GM23338 (cell line): ENCODE data around the gene COX15. TPM values are rescaled to one million over a fixed set of nuclear protein-coding genes. Genes with fewer than 3 reads are reported as not detected.

ENCODE experiments used
- ATAC-seq: fragments of 200-7000 bp; cut with Tn5 transposase; 3 replicates; pipeline ENCODE4 v1.9.1; 2020
- DNase-seq: peaks from one replicate; pipeline ENCODE4 v3.0.0-alpha.2; 2015; ENCODE audit warnings: low spot score
- H2AFZ ChIP-seq: fragments of 200-600 bp; sonication (generic); 2 replicates; pipeline ENCODE4 v1.8.0; 2016; ENCODE audit warnings: antibody characterized with exemption, mild to moderate bottlenecking, moderate library complexity
- H3F3A ChIP-seq: fragments of 200-600 bp; sonication (generic); replicated peaks from 2 replicates; pipeline ENCODE4 v1.8.0; 2017; ENCODE audit warnings: antibody characterized with exemption, mixed run types, low read depth
- H3K27ac ChIP-seq: fragments of 200-600 bp; sonication (generic); 2 replicates; pipeline ENCODE4 v1.6.1; 2016; ENCODE audit warnings: low read depth
- H3K27me3 ChIP-seq: fragments of 200-600 bp; sonication (generic); 2 replicates; pipeline ENCODE4 v1.8.0; 2016; ENCODE audit warnings: mild to moderate bottlenecking, mixed run types, moderate library complexity; ENCODE audit not compliant: insufficient read depth
- H3K36me3 ChIP-seq: fragments of 200-600 bp; sonication (generic); 2 replicates; pipeline ENCODE4 v1.8.0; 2016; ENCODE audit warnings: mild to moderate bottlenecking; ENCODE audit not compliant: insufficient read depth
- H3K4me1 ChIP-seq: fragments of 200-600 bp; sonication (generic); 2 replicates; pipeline ENCODE4 v1.8.0; 2016; ENCODE audit warnings: mild to moderate bottlenecking, moderate library complexity; ENCODE audit not compliant: insufficient read depth
- H3K4me2 ChIP-seq: fragments of 200-600 bp; sonication (generic); 2 replicates; pipeline ENCODE4 v1.7.1; 2017; ENCODE audit warnings: mixed run types
- H3K4me3 ChIP-seq: fragments of 200-600 bp; sonication (generic); 2 replicates; pipeline ENCODE4 v1.6.1; 2016; ENCODE audit warnings: mixed run types
- H3K79me2 ChIP-seq: fragments of 200-600 bp; sonication (generic); replicated peaks from 2 replicates; pipeline ENCODE4 v1.8.0; 2017; ENCODE audit warnings: mild to moderate bottlenecking; ENCODE audit not compliant: insufficient read depth
- H3K9me2 ChIP-seq: fragments of 200-600 bp; sonication (generic); 2 replicates; pipeline ENCODE4 v1.8.0; 2017; ENCODE audit not compliant: insufficient read depth
- H4K20me1 ChIP-seq: fragments of 200-600 bp; sonication (generic); replicated peaks from 2 replicates; pipeline ENCODE4 v1.8.0; 2017; ENCODE audit warnings: mild to moderate bottlenecking; ENCODE audit not compliant: insufficient read depth
- H3K27ac Mint-ChIP-seq: 2 replicates; pipeline ENCODE4 v1.8.0; 2020; ENCODE audit warnings: inconsistent platforms, mild to moderate bottlenecking, moderate library complexity, mixed read lengths
- H3K27me3 Mint-ChIP-seq: 3 replicates; pipeline ENCODE4 v1.8.0; 2022; ENCODE audit warnings: low read depth, mild to moderate bottlenecking, moderate library complexity, mixed read lengths, inconsistent platforms; ENCODE audit not compliant: insufficient read depth, poor library complexity
- H3K36me3 Mint-ChIP-seq: 3 replicates; pipeline ENCODE4 v1.8.0; 2021; ENCODE audit warnings: low read depth, mild to moderate bottlenecking, inconsistent platforms, moderate library complexity, mixed read lengths
- H3K4me1 Mint-ChIP-seq: 3 replicates; pipeline ENCODE4 v1.8.0; 2020; ENCODE audit warnings: mild to moderate bottlenecking, inconsistent platforms, mixed read lengths
- H3K4me3 Mint-ChIP-seq: 3 replicates; pipeline ENCODE4 v1.8.0; 2021; ENCODE audit warnings: moderate library complexity, mild to moderate bottlenecking, inconsistent platforms, mixed read lengths
- H3K9me3 Mint-ChIP-seq: 3 replicates; pipeline ENCODE4 v1.8.0; 2020; ENCODE audit warnings: moderate library complexity, mild to moderate bottlenecking, inconsistent platforms, mixed read lengths
- CREB1 ChIP-seq: fragments of 250-450 bp; sonication (Bioruptor Pico); IDR thresholded peaks from 2 replicates; pipeline ENCODE4 v1.5.0; 2020; ENCODE audit warnings: low read depth, mild to moderate bottlenecking, moderate library complexity
- EZH2phosphoT487 ChIP-seq: fragments of 200-600 bp; sonication (generic); IDR thresholded peaks from one replicate; pipeline ENCODE4 v1.8.1; 2018; ENCODE audit warnings: antibody characterized with exemption; ENCODE audit not compliant: unreplicated experiment
- JUNB ChIP-seq: IDR thresholded peaks from one replicate; pipeline ENCODE4 v1.6.1; 2016; ENCODE audit warnings: antibody characterized with exemption; ENCODE audit not compliant: unreplicated experiment
- POLR2AphosphoS5 ChIP-seq: IDR thresholded peaks from 2 replicates; pipeline ENCODE4 v1.6.1; 2016; ENCODE audit warnings: antibody characterized with exemption, low read depth
- ZNF462 ChIP-seq: fragments of 250-450 bp; sonication (Bioruptor Pico); IDR thresholded peaks from 2 replicates; pipeline ENCODE4 v1.5.0; 2020; ENCODE audit warnings: mild to moderate bottlenecking, moderate library complexity
- polyA plus RNA-seq: library from polyadenylated mRNA; unstranded; fragments of >200 nt; fragmentation: Nextera tagmentation; extraction: Ambion mirVana; gene quantifications from 2 replicates; pipeline ENCODE4 v1.2.1, GENCODE V29; 2016
- total RNA-seq: library from RNA; depleted of rRNA; stranded (reverse); fragments of >200 nt; shearing (Covaris generic); gene quantifications from 2 replicates; pipeline ENCODE4 v1.2.3, GENCODE V29; 2014
- TF ChIP-seq, protein P1 (sequence below): IDR thresholded peaks from 2 replicates; pipeline ENCODE4 v1.6.1; 2016; ENCODE audit warnings: antibody characterized with exemption
- TF ChIP-seq, protein P2 (sequence below), 2 experiments: fragments of 200-600 bp in 1 of 2; sonication (generic) in 1 of 2; conservative IDR thresholded peaks; 2 replicates each; pipeline versions ENCODE4 v1.5.1 to v1.6.1; 2016 to 2017; ENCODE audit warnings: antibody characterized with exemption in 2 of 2, low read depth in 2 of 2, mild to moderate bottlenecking in 2 of 2, moderate library complexity in 1 of 2

The COX15 gene
- total and polyA plus RNA-seq, 2 experiments from 2014 or later = 22.3 to 38.1 TPM

- TF ChIP-seq EZH2phosphoT487 (no peak), CREB1 (CRISPR knock-in tag) (no peak), JUNB (no peak), POLR2AphosphoS5 (no peak)
- TF ChIP-seq, protein P1, sequence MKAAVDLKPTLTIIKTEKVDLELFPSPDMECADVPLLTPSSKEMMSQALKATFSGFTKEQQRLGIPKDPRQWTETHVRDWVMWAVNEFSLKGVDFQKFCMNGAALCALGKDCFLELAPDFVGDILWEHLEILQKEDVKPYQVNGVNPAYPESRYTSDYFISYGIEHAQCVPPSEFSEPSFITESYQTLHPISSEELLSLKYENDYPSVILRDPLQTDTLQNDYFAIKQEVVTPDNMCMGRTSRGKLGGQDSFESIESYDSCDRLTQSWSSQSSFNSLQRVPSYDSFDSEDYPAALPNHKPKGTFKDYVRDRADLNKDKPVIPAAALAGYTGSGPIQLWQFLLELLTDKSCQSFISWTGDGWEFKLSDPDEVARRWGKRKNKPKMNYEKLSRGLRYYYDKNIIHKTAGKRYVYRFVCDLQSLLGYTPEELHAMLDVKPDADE = no peak
- TF ChIP-seq, protein P2, sequence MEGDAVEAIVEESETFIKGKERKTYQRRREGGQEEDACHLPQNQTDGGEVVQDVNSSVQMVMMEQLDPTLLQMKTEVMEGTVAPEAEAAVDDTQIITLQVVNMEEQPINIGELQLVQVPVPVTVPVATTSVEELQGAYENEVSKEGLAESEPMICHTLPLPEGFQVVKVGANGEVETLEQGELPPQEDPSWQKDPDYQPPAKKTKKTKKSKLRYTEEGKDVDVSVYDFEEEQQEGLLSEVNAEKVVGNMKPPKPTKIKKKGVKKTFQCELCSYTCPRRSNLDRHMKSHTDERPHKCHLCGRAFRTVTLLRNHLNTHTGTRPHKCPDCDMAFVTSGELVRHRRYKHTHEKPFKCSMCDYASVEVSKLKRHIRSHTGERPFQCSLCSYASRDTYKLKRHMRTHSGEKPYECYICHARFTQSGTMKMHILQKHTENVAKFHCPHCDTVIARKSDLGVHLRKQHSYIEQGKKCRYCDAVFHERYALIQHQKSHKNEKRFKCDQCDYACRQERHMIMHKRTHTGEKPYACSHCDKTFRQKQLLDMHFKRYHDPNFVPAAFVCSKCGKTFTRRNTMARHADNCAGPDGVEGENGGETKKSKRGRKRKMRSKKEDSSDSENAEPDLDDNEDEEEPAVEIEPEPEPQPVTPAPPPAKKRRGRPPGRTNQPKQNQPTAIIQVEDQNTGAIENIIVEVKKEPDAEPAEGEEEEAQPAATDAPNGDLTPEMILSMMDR (conservative IDR thresholded peaks at IDR 0.05; ENCODE audit: low read depth in 2 of 2) = no peak
Measured at GRCh38 chr10:99761365-99761764, 29.4 kb upstream of the COX15 start (continued).

DNA sequence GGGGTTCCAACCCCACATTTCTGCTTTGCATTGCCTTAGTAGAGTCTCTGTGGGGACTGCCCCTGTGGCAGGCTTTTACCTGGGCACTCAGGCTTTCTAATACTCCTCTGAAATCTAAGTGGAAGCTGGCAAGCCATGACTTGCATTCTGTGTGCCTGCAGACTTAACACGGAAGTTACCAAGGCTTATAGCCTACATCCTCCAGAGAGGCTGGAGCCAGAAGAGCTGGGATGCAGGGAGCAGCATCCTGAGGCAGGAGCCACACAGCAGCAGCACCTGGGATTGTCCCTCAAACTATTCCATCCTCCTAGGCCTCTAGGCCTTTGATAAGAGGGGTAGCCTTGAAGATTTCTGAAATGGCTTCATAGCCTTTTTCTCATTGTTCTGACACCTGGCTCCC is 28.4 kb upstream of the COX15 start:
- Mint-ChIP-seq H3K27ac (no peak overlapping the region), H3K4me3 (no peak overlapping the region), H3K4me1 (no peaks in the 10 kb centered on the region), H3K9me3 (no peaks in the 10 kb centered on the region), H3K27me3 (no peaks in the 10 kb centered on the region), H3K36me3 (peaks cover 35% of the 10 kb centered on the region)
- TF ChIP-seq ZNF462 (CRISPR knock-in tag) = no peak
- TF ChIP-seq POLR2AphosphoS5 = no peak
- no peak for TF ChIP-seq JUNB
- DNase-seq = no peak
- Histone ChIP-seq H3K27ac (no peak overlapping the region), H3K27me3 (no peaks in the 10 kb centered on the region), H3F3A (no peaks in the 10 kb centered on the region), H3K4me1 (no peaks in the 10 kb centered on the region), H3K9me2 (peaks cover 4% of the 10 kb centered on the region; the same call in 1 of the 2 replicates), H3K4me2 (no peak overlapping the region), H3K79me2 (no peaks in the 10 kb centered on the region), H2AFZ (no peak overlapping the region), H4K20me1 (no peaks in the 10 kb centered on the region; the same call in 1 of the 2 replicates), H3K4me3 (no peak overlapping the region), H3K36me3 (peaks cover 5% of the 10 kb centered on the region; the same call in 1 of the 2 replicates)
- no peak for ATAC-seq
